ENCODE data around the gene CDADC1.
"Not testable (repeated sequence)": the region's sequence is repeated elsewhere in the genome, so short reads cannot be mapped to it uniquely, and the experiment has no call there.

Gene CDADC1

GRCh38 chr13:49240017-49240416, 7.7 kb upstream of the CDADC1 start:
- no peak for DNase-seq

DNA sequence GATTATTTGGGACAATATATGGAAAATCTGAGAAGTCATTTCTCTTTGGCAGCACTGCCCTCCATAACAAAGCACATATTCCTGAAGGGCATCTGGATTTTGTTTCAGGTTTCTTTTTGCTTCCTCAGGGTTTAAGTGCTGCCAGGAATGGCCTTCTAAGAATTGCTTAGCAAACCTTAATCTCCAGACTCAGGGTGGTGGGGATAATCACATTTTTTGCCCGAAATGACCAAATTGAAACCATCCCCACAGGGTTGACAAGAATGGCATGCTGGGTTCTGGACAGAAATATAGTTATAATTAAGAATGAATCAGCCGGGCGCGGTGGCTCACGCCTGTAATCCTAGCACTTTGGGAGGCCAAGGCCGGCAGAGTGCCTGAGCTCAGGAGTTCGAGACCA, 6.4 kb upstream of the CDADC1 start:
- no peak for DNase-seq

DNA sequence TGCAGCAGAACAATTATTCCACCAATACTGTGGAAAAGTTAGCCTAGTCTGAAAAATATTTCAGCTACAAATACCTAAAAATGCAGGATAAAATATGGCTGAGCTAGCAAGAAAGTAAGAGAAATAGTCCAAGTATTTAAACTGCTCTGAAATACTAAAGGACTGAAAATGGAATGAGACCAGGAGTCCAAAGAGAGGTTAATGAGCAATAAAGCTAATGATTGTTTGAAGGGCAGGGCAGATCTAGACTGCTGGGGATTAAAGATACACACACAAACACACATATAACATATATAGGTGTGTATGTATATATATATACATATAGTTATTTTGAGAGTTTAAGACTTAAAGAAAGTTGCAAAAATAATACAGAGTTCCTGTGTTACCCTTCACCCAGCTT, 2.6 kb upstream of the CDADC1 start:
- no peak for DNase-seq

DNA sequence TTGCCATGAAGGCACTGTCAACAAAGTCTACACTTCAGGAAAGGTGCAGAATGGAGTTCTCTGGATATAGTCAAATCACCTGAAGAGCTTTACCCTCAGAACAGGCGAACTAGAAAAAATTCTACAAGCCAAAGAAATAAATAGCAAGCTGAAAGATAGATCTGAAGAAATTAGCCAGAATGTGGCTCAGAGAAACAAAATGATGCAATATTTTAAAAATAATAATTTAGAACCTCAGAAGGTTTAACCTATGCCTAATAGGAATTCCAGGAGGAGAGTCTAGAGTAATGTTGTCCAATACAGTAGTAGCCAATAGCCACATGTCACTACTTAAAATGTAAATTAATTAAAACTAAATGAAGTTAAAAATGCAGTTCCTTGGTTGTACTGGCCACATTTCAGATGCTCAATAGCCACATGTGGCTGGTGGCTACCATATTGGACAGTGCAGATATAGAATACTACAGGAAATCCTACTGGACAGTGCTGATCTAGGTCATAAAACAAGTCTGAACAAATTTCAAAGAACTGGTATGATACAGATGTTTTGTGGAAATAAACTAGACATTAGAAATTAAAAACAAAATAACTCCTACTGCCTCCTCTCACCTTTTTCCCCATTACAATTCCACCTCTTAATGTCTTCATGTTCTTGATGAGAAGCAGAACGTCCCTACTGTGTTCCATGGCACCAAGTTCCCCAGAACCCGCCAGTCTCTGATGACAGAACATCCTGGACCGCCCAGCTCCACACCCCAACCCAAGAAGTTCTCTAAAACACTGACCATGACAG, 679 bp upstream of the CDADC1 start:
- no peak for DNase-seq

- no peak for DNase-seq
These were observed 887 bp downstream of the CDADC1 start for GRCh38 chr13:49248622-49249002.

DNA sequence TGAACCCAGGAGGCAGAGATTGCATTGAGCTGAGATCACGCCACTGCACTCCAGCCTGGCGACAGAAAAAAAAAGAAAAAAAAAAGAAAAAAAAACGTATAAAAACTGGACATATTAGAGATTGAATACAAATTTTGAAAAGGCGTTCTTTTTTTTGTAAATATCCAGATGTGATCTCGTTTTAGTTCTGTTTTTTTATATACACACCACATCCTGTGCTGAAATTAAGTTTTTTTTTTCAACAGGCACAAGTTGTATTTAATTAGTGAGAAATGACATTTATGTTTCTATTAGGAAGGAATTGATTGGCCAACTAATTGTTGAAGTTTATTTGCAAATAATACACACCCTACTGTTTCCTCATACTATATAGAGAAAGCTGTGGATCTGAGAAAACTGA, 3.6 kb downstream of the CDADC1 start:
- no peak for DNase-seq

- DNase-seq = no peak
These were observed 5.6 kb downstream of the CDADC1 start for GRCh38 chr13:49253310-49253709.

DNA sequence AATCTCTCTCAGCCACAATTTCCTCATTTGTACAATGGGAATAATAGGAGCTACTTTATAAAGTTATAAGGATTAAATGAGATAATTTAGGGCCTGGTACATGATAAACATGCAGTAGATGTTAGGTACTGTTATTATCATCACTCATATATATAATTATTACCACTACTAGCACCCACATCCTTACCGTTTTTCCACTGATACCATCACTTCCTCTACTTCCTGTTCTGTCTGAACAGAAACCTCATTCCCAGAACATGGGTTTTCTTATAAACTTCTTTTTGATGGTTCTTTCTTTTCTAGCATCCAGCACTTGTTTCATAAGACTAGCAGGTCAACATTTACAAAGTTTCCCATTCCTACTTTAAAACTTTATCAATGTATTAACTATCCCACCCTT, 6.3 kb downstream of the CDADC1 start:
- no peak for DNase-seq

DNA sequence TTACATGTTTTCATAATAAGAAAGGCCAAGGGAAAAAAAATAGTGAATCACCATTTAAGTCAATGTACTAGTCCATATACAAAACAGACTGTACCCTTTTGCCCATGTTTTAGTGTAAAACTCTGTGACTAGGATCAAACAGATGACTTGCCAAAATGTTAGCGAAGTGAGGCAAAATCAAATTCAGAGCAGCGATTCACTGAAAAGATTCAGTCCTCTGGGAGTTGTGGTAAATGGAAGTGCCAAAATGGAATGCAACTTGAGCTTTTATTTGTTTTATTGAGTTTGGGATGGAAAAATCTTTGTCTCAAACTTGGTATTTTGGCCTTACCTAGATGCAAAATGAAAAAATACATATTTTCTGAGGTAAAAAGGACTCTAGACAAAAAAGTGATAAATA, 9.1 kb downstream of the CDADC1 start:
- DNase-seq = no peak

- no peak for DNase-seq
These were observed 10.5 kb downstream of the CDADC1 start for GRCh38 chr13:49258089-49258796.

GRCh38 chr13:49259586-49259985, 11.9 kb downstream of the CDADC1 start:
- no peak for DNase-seq

DNA sequence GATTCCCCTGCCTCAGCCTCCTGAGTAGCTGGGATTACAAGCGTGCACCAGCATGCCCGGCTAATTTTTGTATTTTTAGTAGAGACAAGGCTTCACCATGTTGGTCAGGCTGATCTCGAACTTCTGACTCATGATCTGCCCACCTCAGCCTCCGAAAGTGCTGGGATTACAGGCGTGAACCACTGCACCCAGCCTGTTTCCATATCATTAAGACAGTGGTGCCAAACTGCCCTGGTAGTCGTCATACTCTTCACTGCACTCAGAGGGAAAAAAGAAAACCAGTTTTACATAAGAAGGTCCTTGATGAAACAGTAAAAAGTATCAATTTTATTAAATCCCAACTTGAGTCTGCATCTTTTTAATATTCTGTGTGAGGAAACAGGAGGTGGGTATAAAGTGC, 14.9 kb downstream of the CDADC1 start:
- DNase-seq = no peak

GRCh38 chr13:49265822-49266221, 18.1 kb downstream of the CDADC1 start:
- no peak for DNase-seq

GRCh38 chr13:49271264-49271663, 23.5 kb downstream of the CDADC1 start:
- DNase-seq = no peak

DNA sequence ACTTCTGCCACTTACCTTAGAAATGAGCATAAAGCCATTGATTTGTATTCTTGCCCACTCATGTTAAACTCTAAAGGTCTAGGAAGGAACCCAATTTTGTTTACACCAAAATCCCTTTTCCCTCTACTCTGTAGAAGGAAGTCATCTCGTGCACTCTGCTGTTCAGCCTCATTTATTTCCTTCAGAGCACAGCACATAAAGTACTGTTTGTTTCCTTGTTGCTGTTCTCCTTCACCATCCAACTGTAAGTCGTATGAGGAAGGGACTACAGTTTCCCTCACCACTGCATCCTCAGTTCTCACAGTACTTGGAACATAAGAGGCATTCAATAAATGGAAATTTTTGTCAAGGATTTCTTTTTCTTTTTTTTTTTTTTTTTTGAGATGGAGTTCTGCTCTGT, 24.6 kb downstream of the CDADC1 start:
- DNase-seq = no peak

- DNase-seq = no peak
These were observed 30.5 kb downstream of the CDADC1 start for GRCh38 chr13:49278211-49278610.

GRCh38 chr13:49279112-49279511, 31.4 kb downstream of the CDADC1 start:
- no peak for DNase-seq

- DNase-seq = no peak
These were observed 32.2 kb downstream of the CDADC1 start for GRCh38 chr13:49279885-49280284.

- no peak for DNase-seq
These were observed 40.3 kb downstream of the CDADC1 start for GRCh38 chr13:49287995-49288394.

DNA sequence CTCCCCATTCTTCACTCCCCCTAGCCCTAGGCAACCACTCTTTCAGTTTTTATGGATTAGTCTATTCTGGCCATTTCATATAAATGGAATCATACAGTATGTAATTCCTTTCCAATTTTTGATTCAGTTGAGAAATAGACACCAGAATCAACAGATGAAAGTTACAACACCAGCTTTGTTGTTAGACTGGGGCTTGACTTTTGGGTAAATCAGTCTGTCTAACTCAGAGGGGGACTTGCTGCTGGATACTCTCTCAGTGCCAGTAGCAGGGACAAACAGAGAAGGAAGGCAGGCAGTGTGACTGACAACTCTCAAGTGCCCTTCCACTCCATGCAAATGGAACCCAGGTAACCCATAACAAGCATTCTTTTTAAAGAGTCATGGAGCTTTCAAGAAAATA, 40.7 kb downstream of the CDADC1 start:
- DNase-seq = no peak

GRCh38 chr13:49292742-49293486, 45.2 kb downstream of the CDADC1 start:
- DNase-seq = no peak

DNA sequence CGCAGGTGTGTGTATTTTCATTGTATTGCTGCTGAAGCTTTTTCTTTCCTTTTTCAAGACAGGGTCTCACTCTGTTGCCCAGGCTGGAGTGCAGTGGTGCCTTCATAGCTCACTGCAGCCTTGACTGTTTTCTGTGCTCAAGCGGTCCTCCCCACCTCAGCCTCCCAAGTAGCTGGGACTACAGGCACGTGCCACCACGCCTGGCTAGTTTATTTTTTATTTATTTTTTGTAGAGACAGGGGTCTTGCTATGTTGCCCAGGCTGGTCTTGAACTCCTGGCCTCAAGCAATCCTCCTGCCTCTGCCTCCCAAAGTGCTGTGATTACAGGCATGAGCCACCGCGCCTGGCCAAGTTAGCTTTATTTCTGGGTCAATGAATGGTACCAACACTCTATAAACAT, 47.0 kb downstream of the CDADC1 start:
- DNase-seq = not testable (repeated sequence)

DNA sequence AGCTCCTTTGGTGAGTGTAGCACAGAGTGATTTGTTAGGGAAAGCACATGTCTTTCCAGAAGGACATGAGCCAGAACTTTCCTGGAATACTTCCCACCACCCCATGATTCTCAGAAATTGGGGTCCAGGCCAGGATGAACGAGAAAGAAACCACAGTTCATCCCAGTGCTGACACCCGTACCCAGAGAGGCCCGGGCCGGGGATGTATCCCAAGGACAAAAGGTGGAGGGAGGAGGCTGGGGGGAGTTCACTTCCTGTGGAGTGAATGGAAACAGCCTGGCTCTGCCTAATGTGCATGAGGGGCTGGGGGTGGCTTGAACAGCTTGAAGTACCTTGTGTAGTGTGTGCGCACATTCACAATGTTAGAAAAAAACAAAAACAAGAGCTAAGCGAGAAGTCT, 47.5 kb downstream of the CDADC1 start:
- DNase-seq = no peak

DNA sequence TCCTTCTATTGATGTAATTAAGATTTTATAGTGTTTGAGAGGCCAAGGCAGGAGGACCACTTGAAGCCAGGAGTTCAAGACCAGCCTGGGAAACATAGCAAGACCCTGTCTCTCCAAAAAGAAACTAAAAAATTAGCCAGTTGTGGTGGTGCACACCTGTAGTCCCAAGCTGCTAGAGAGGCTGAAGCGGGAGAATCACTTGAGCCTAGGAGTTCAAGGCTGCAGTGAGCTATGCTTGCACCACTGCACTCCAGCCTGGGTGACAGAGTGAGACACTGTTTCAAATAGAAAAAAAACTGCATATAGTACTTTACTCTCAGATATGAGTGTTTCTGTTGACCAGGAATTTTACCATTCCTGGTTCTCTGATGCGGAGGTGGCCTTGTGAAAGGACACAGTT, 48.9 kb downstream of the CDADC1 start:
- no peak for DNase-seq
